CD8-positive, alpha-beta memory T cell (primary cell): ENCODE results near the gene BICRAL. TPM values are rescaled to one million over a fixed set of nuclear protein-coding genes. Genes with fewer than 3 reads are reported as not detected.

Source experiments
- CTCF ChIA-PET: fragments of 350-600 bp; sonication (Branson Sonifier 250); formaldehyde crosslinking; loops from one replicate; lab custom pipeline; 2021; ENCODE audit warnings: antibody characterized with exemption; lab: Charles Lee
- POLR2A ChIA-PET: fragments of 350-600 bp; sonication (Branson Sonifier 250); formaldehyde crosslinking; loops from one replicate; lab custom pipeline; 2021; ENCODE audit warnings: antibody characterized with exemption; lab: Charles Lee
- DNase-seq, 5 donors: peaks; one replicate each; pipeline versions ENCODE4 v3.0.0 to v3.0.0-alpha.2; 2020 to 2022; ENCODE audit warnings: mixed read lengths in 1 of 5
- H3K27ac ChIP-seq: one replicate; pipeline ENCODE4 v1.7.0; 2013; ENCODE audit warnings: low read depth, mild to moderate bottlenecking, low read length, moderate library complexity
- H3K27me3 ChIP-seq: 2 replicates; pipeline ENCODE4 v1.7.0; 2013; ENCODE audit warnings: low read length, mild to moderate bottlenecking; ENCODE audit not compliant: insufficient read depth, poor library complexity, severe bottlenecking
- H3K36me3 ChIP-seq: 2 replicates; pipeline ENCODE4 v1.7.0; 2013; ENCODE audit warnings: mild to moderate bottlenecking, low read length, moderate library complexity; ENCODE audit not compliant: insufficient read depth
- H3K4me1 ChIP-seq: 2 replicates; pipeline ENCODE4 v1.7.0; 2013; ENCODE audit warnings: mild to moderate bottlenecking, low read length, moderate library complexity; ENCODE audit not compliant: insufficient read depth
- H3K4me3 ChIP-seq: 2 replicates; pipeline ENCODE4 v1.7.0; 2013; ENCODE audit warnings: mild to moderate bottlenecking, low read length
- H3K9me3 ChIP-seq: 2 replicates; pipeline ENCODE4 v1.7.0; 2013; ENCODE audit warnings: mild to moderate bottlenecking, low read length
- H3K27ac Mint-ChIP-seq, 8 donors: one replicate each; pipeline ENCODE4 v1.8.0; 2020 to 2021; ENCODE audit warnings: mixed read lengths in 8 of 8, mild to moderate bottlenecking in 6 of 8, inconsistent platforms in 3 of 8, moderate library complexity in 3 of 8
- H3K27me3 Mint-ChIP-seq, 2 donors: one replicate each; pipeline ENCODE4 v1.8.0; 2020 to 2021; ENCODE audit warnings: mixed read lengths in 2 of 2, mild to moderate bottlenecking in 1 of 2, moderate library complexity in 1 of 2
- H3K36me3 Mint-ChIP-seq, 3 donors: one replicate each; pipeline ENCODE4 v1.8.0; 2020 to 2021; ENCODE audit warnings: mixed read lengths in 3 of 3, inconsistent platforms in 1 of 3, mild to moderate bottlenecking in 1 of 3
- H3K4me1 Mint-ChIP-seq, 3 donors: one replicate each; pipeline ENCODE4 v1.8.0; 2020 to 2021; ENCODE audit warnings: mixed read lengths in 3 of 3, inconsistent platforms in 1 of 3, mild to moderate bottlenecking in 1 of 3
- H3K4me3 Mint-ChIP-seq, 7 donors: one replicate each; pipeline ENCODE4 v1.8.0; 2020 to 2021; ENCODE audit warnings: mixed read lengths in 7 of 7, mild to moderate bottlenecking in 6 of 7, moderate library complexity in 4 of 7, inconsistent platforms in 2 of 7
- H3K9me3 Mint-ChIP-seq, 5 donors: one replicate each; pipeline ENCODE4 v1.8.0; 2020 to 2022; ENCODE audit warnings: mixed read lengths in 5 of 5, mild to moderate bottlenecking in 3 of 5, moderate library complexity in 2 of 5, inconsistent platforms in 1 of 5
- polyA plus RNA-seq: library from polyadenylated mRNA; unstranded; fragments of 300-500 nt; fragmentation: Illumina TruSeq; gene quantifications from one replicate; pipeline ENCODE4 v1.2.3, GENCODE V29; 2021
- total RNA-seq, 2 experiments: library from RNA; stranded (reverse); gene quantifications; one replicate each; pipeline ENCODE4 v1.2.3, GENCODE V29; 2021

BICRAL gene
- total and polyA plus RNA-seq, 3 experiments from 2014 or later: 6.8 to 16.8 (median 15.9) TPM

GRCh38 chr6:42745083-42745639 is 36.7 kb upstream of the BICRAL start:
- Histone ChIP-seq H3K36me3 (no peaks in the 10 kb centered on the region), H3K27me3 (no peaks in the 10 kb centered on the region), H3K27ac (peak overlapping the region; percentile 99), H3K4me3 (peak overlapping the region; percentile 99), H3K4me1 (peaks cover 33% of the 10 kb centered on the region), H3K9me3 (no peaks in the 10 kb centered on the region)
- ChIA-PET CTCF (interaction anchor here (0.8 to 5.4 kb wide), 10 partner anchors 16 to 625 kb away, joined by 3 to 65 read pairs (median 7); partner anchors contain the start of genes BICRAL, RPL7L1 and ZNF318), POLR2A (interaction anchor here (0.7 to 6.6 kb wide), 17 partner anchors 11 to 314 kb away, joined by 3 to 415 read pairs (median 5); partner anchors contain the start of genes BICRAL, KLC4, MRPL2 and PEX6)
- peak in 3 of 5 donors; percentile 8 to 63 (median 31) for DNase-seq
- H3K27ac Mint-ChIP-seq: peak overlapping the region in 7 of 8 donors; percentile 61 to 100 (median 100)
- peaks cover 26 to 45% (median 39%) of the 10 kb centered on the region in 3 donors for H3K4me1 Mint-ChIP-seq
- H3K4me3 Mint-ChIP-seq: peak overlapping the region; percentile 93 to 100 (median 100)
- no peaks in the 10 kb centered on the region for H3K27me3 Mint-ChIP-seq
- peaks cover 3 to 18% (median 12%) of the 10 kb centered on the region in 5 donors for H3K9me3 Mint-ChIP-seq
- peaks cover 3 to 23% (median 3%) of the 10 kb centered on the region in 3 donors for H3K36me3 Mint-ChIP-seq

- Mint-ChIP-seq H3K4me1 (peaks cover 26 to 45% (median 39%) of the 10 kb centered on the region in 3 donors), H3K27ac (peak within 1 kb of the TSS; percentile 90 to 100 (median 100))
Observed at GRCh38 chr6:42745640-42746462, 36.0 kb upstream of the BICRAL start, which contains the start of gene TBCC. Gene TBCC (minus strand): TSS chr6:42746103. CDS start chr6:42746073, 30 bp downstream.

GRCh38 chr6:42746463-42747391 is 35.1 kb upstream of the BICRAL start:
- no peaks in the 10 kb centered on the region for H3K36me3 ChIP-seq
- ChIA-PET CTCF (interaction anchor here (0.8 to 5.4 kb wide), 15 partner anchors 15 to 396 kb away, joined by 3 to 65 read pairs (median 5); partner anchors contain the start of genes BICRAL and RPL7L1), POLR2A (interaction anchor here (0.5 to 6.6 kb wide), 29 partner anchors 10 to 867 kb away, joined by 3 to 415 read pairs (median 5); partner anchors contain the start of genes BICRAL, CNPY3, PEX6 and PPP2R5D)
- H3K4me1 ChIP-seq: peaks cover 33% of the 10 kb centered on the region
- DNase-seq: peak; percentile 70 to 90 (median 83)
- Mint-ChIP-seq H3K27me3 (no peaks in the 10 kb centered on the region), H3K27ac (peak overlapping the region; percentile 90 to 100 (median 98)), H3K36me3 (peaks cover 3 to 23% (median 3%) of the 10 kb centered on the region in 3 donors), H3K4me1 (peaks cover 26 to 52% (median 45%) of the 10 kb centered on the region in 3 donors), H3K9me3 (peaks cover 3 to 18% (median 11%) of the 10 kb centered on the region in 5 donors), H3K4me3 (peak overlapping the region; percentile 93 to 100 (median 100))
- H3K9me3 ChIP-seq: no peaks in the 10 kb centered on the region
- peak overlapping the region; percentile 93 for H3K4me3 ChIP-seq
- no peaks in the 10 kb centered on the region for H3K27me3 ChIP-seq
- peak overlapping the region; percentile 97 for H3K27ac ChIP-seq

More at GRCh38 chr6:42745640-42746462, 36.0 kb upstream of the BICRAL start, which contains the start of gene TBCC:
- ChIA-PET POLR2A (interaction anchor here (0.6 to 6.6 kb wide), 27 partner anchors 11 to 868 kb away, joined by 3 to 415 read pairs (median 5); partner anchors contain the start of genes BICRAL, CNPY3, KLC4 and MRPL2), CTCF (interaction anchor here (0.8 to 5.4 kb wide), 15 partner anchors 16 to 624 kb away, joined by 3 to 65 read pairs (median 3); partner anchors contain the start of genes BICRAL, RPL7L1 and ZNF318)
- H3K36me3 ChIP-seq: no peaks in the 10 kb centered on the region
- H3K4me1 ChIP-seq: peaks cover 33% of the 10 kb centered on the region
- Mint-ChIP-seq H3K9me3 (peaks cover 3 to 18% (median 12%) of the 10 kb centered on the region in 5 donors), H3K4me3 (peak within 1 kb of the TSS; percentile 93 to 100 (median 100)), H3K36me3 (peaks cover 3 to 23% (median 3%) of the 10 kb centered on the region in 3 donors), H3K27me3 (no peaks in the 10 kb centered on the region)
- DNase-seq: peak; percentile 90 to 98 (median 92)
- no peaks in the 10 kb centered on the region for H3K9me3 ChIP-seq
- no peaks in the 10 kb centered on the region for H3K27me3 ChIP-seq
- peak within 1 kb of the TSS; percentile 99 for H3K4me3 ChIP-seq
- H3K27ac ChIP-seq: peak within 1 kb of the TSS; percentile 99

DNA sequence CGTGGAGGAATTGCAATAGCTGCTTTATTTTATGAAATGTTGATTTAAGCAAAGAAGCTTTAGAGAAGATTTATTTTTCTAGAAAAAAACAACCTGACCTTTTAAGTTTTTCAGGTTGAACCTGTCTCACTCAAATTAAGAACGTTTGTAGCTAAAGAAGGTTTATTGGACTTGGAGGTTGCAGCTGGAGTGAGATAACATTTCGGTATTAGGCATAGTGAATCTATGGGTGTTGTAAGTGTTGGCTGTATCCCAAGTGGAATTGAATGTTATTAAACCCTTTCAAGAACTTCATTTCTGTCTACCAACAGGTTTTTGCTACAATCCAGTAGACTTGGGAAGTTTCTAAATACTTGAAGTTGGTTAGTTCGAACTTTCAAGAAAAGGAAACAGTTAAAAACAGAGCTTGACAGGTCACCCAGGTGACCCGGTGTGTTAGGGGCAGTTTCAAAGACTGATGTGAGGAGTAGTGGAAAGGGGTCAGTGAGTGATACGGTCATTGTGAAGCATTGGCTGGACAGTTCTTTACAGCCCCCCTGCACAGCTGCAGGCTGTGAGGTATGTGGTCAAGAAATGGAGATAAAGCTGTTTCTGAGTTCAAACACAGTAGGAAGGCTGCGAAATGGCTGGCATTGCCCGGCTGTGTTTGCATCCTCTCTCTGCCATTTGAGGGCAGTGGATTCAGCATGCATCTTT is 33.5 kb upstream of the BICRAL start:
- Histone ChIP-seq H3K36me3 (no peaks in the 10 kb centered on the region), H3K4me3 (no peak overlapping the region), H3K4me1 (peaks cover 33% of the 10 kb centered on the region), H3K9me3 (no peaks in the 10 kb centered on the region), H3K27me3 (no peaks in the 10 kb centered on the region), H3K27ac (no peak overlapping the region)
- H3K36me3 Mint-ChIP-seq: peaks cover 3 to 23% (median 6%) of the 10 kb centered on the region in 3 donors
- DNase-seq: no peak
- POLR2A ChIA-PET: interaction anchor here (0.6 to 6.6 kb wide), 14 partner anchors 10 to 185 kb away, joined by 3 to 415 read pairs (median 4); partner anchors contain the start of genes BICRAL, RPL7L1 and UBR2
- CTCF ChIA-PET: interaction anchor here (0.6 to 5.4 kb wide), 7 partner anchors 11 to 67 kb away, joined by 3 to 65 read pairs (median 5); partner anchors contain the start of gene BICRAL
- H3K27ac Mint-ChIP-seq: peak overlapping the region; percentile 61 to 100 (median 92)
- peaks cover 25 to 50% (median 50%) of the 10 kb centered on the region in 3 donors for H3K4me1 Mint-ChIP-seq
- H3K4me3 Mint-ChIP-seq: peak overlapping the region; percentile 93 to 100 (median 100)
- no peaks in the 10 kb centered on the region for H3K27me3 Mint-ChIP-seq
- peaks cover 3 to 8% (median 4%) of the 10 kb centered on the region in 5 donors for H3K9me3 Mint-ChIP-seq

DNA sequence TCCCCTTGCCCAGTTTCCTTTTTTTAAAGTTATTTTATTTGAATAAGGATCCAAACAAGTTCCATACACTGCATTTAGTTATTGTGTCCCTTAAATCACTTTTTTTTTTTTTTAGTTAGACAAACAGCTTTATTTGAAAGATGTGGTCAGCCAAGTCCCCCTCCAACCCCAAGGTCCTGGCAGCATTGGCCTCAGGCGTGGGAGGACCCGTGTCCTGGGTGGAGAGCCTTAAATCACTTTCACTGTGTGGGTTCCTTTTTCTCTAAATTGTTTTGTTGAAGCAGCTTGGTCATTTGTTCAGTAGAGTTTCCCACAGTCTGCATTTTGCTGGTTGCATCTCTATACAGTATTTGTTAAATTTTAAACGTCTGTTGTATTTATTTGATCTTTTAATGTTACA is 30.8 kb upstream of the BICRAL start:
- ChIA-PET POLR2A (interaction anchor here (0.7 kb wide), 1 partner anchor 58 kb away, joined by 3 read pairs; no protein-coding TSS in a partner anchor), CTCF (interaction anchor here (0.9 kb wide), 1 partner anchor 18 kb away, joined by 4 read pairs; no protein-coding TSS in a partner anchor)
- Mint-ChIP-seq H3K27me3 (no peaks in the 10 kb centered on the region), H3K36me3 (peaks cover 4 to 20% (median 5%) of the 10 kb centered on the region in 3 donors), H3K9me3 (no peaks in the 10 kb centered on the region), H3K27ac (no peak overlapping the region), H3K4me1 (peaks cover 26 to 47% (median 47%) of the 10 kb centered on the region in 3 donors), H3K4me3 (no peak overlapping the region)
- no peak for DNase-seq
- peaks cover 21% of the 10 kb centered on the region for H3K4me1 ChIP-seq
- no peak overlapping the region for H3K27ac ChIP-seq
- no peak overlapping the region for H3K4me3 ChIP-seq
- no peaks in the 10 kb centered on the region for H3K27me3 ChIP-seq
- H3K9me3 ChIP-seq: no peaks in the 10 kb centered on the region
- no peaks in the 10 kb centered on the region for H3K36me3 ChIP-seq

GRCh38 chr6:42754759-42755158 is 27.1 kb upstream of the BICRAL start:
- no peak overlapping the region for H3K4me3 ChIP-seq
- H3K9me3 ChIP-seq: no peaks in the 10 kb centered on the region
- H3K27ac Mint-ChIP-seq: peak overlapping the region in 3 of 8 donors; percentile 22 to 77 (median 29)
- POLR2A ChIA-PET: no interaction called here
- H3K9me3 Mint-ChIP-seq: no peaks in the 10 kb centered on the region
- no peaks in the 10 kb centered on the region for H3K27me3 ChIP-seq
- H3K4me1 ChIP-seq: no peaks in the 10 kb centered on the region
- no peak overlapping the region for H3K27ac ChIP-seq
- no peak overlapping the region for H3K4me3 Mint-ChIP-seq
- peaks cover 25 to 51% (median 49%) of the 10 kb centered on the region in 3 donors for H3K4me1 Mint-ChIP-seq
- no peak for DNase-seq
- no peaks in the 10 kb centered on the region for H3K36me3 ChIP-seq
- CTCF ChIA-PET: no interaction called here
- no peaks in the 10 kb centered on the region for H3K27me3 Mint-ChIP-seq
- peaks cover 10 to 25% (median 12%) of the 10 kb centered on the region in 3 donors for H3K36me3 Mint-ChIP-seq
